Tibial nerve (tissue), 4 donors: ENCODE measurements around the gene AFAP1L2. TPM values are rescaled to one million over a fixed set of nuclear protein-coding genes. Genes with fewer than 3 reads are reported as not detected.
A peak's percentile ranks its signal among the peaks of the same experiment; 100 is the strongest.

Experiments used
- DNase-seq, 2 donors: peaks; one replicate each; pipeline ENCODE4 v3.0.0-alpha.2; 2019; ENCODE audit warnings: low spot score in 2 of 2
- H3K27ac ChIP-seq, 4 donors: fragments of 200-600 bp; sonication (generic) in 3 of 4; one replicate each; pipeline ENCODE4 v1.5.1; 2017 to 2019; ENCODE audit warnings: mild to moderate bottlenecking in 1 of 4
- H3K27me3 ChIP-seq, 2 donors: fragments of 200-600 bp; sonication (generic) in 1 of 2; one replicate each; pipeline versions ENCODE4 v1.5.1 to v1.6.0; 2017 to 2019
- H3K36me3 ChIP-seq, 3 donors: fragments of 200-600 bp; sonication (generic); one replicate each; pipeline ENCODE4 v1.5.1; 2018 to 2019
- H3K4me1 ChIP-seq, 4 donors: fragments of 200-600 bp; sonication (generic) in 3 of 4; one replicate each; pipeline ENCODE4 v1.5.1; 2017 to 2019
- H3K4me3 ChIP-seq, 4 donors: fragments of 200-600 bp; sonication (generic) in 3 of 4; one replicate each; pipeline ENCODE4 v1.5.1; 2017 to 2019; ENCODE audit warnings: mild to moderate bottlenecking in 1 of 4, moderate library complexity in 1 of 4
- H3K9me3 ChIP-seq, 4 donors: fragments of 200-600 bp; sonication (generic) in 3 of 4; one replicate each; pipeline ENCODE4 v1.5.1; 2017 to 2019
- EP300 ChIP-seq, 2 donors: sonication (generic); formaldehyde crosslinking; IDR thresholded peaks; one replicate each; pipeline ENCODE4 v1.6.1; 2017; ENCODE audit warnings: antibody characterized with exemption in 2 of 2, mild to moderate bottlenecking in 1 of 2
- POLR2A ChIP-seq, 2 donors: fragments of 450-650 bp; IDR thresholded peaks; one replicate each; pipeline ENCODE4 v1.6.1; 2017; ENCODE audit warnings: antibody characterized with exemption in 2 of 2, mild to moderate bottlenecking in 2 of 2, moderate library complexity in 2 of 2
- WGBS, 2 donors: methylation state at CpG; one replicate each; pipeline ENCODE4 v1.1.5; 2018; 5-methylcytosine and 5-hydroxymethylcytosine counted together
- total RNA-seq, 4 donors: library from RNA; depleted of rRNA; stranded (reverse); fragments of >200 nt; gene quantifications; one replicate each; pipeline ENCODE4 v1.1.0, GENCODE V29; 2016
- TF ChIP-seq, protein P1 (sequence below), 5 experiments: fragments of 200-600 bp in 3 of 5; fragments of 450-650 bp in 2 of 5; sonication (generic) in 3 of 5; IDR thresholded peaks; one replicate each; pipeline ENCODE4 v1.5.1; 2016 to 2019; ENCODE audit warnings: antibody characterized with exemption in 5 of 5, mild to moderate bottlenecking in 3 of 5, moderate library complexity in 2 of 5

The AFAP1L2 gene
- total RNA-seq, 4 donors from 2014 or later = 96.3 to 176 (median 127) TPM

DNA sequence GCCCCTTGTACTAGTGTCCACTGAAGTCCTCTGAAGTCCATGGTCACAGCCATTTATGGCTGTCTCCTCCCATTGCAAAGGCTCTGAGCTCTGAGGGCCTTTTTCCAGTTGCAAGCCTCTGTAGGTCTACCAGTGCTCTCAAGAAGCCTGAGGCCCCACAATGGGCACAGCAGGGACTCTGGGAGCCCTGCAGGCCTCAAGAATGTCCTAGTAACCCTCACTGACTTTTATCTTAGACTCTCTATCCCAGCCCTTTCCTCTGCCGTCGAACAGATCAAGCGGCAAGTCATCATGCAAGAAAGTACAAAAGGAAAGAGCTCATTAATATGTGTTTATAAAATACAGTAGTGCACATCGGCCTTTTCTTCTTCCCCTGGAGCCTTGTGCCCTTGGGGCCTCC lies 141.8 kb downstream of the AFAP1L2 start:
- no peaks in the 10 kb centered on the region for H3K27me3 ChIP-seq
- DNase-seq = no peak

GRCh38 chr10:114261076-114261475 lies 143.2 kb downstream of the AFAP1L2 start:
- DNase-seq = no peak
- WGBS, 2 donors = 63 to 68% methylated on average over 2 of the region's 2 CpGs
- Histone ChIP-seq H3K27me3 (no peaks in the 10 kb centered on the region), H3K4me1 (peaks cover 0 to 22% (median 0%) of the 10 kb centered on the region in 4 donors), H3K9me3 (no peaks in the 10 kb centered on the region), H3K36me3 (no peaks in the 10 kb centered on the region), H3K27ac (no peak overlapping the region), H3K4me3 (no peak overlapping the region)
- TF ChIP-seq EP300 (IDR thresholded peaks at IDR 0.05) (no peak), POLR2A (IDR thresholded peaks at IDR 0.05) (no peak)
- TF ChIP-seq, protein P1, sequence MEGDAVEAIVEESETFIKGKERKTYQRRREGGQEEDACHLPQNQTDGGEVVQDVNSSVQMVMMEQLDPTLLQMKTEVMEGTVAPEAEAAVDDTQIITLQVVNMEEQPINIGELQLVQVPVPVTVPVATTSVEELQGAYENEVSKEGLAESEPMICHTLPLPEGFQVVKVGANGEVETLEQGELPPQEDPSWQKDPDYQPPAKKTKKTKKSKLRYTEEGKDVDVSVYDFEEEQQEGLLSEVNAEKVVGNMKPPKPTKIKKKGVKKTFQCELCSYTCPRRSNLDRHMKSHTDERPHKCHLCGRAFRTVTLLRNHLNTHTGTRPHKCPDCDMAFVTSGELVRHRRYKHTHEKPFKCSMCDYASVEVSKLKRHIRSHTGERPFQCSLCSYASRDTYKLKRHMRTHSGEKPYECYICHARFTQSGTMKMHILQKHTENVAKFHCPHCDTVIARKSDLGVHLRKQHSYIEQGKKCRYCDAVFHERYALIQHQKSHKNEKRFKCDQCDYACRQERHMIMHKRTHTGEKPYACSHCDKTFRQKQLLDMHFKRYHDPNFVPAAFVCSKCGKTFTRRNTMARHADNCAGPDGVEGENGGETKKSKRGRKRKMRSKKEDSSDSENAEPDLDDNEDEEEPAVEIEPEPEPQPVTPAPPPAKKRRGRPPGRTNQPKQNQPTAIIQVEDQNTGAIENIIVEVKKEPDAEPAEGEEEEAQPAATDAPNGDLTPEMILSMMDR (IDR thresholded peaks at IDR 0.05) = no peak

More for the DNA sequence above, 141.8 kb downstream of the AFAP1L2 start:
- peaks cover 0 to 19% (median 0%) of the 10 kb centered on the region in 4 donors for H3K4me1 ChIP-seq
- H3K27ac ChIP-seq = no peak overlapping the region
- no peaks in the 10 kb centered on the region for H3K9me3 ChIP-seq
- no peak overlapping the region for H3K4me3 ChIP-seq
- WGBS, 2 donors = 72 to 74% methylated on average over 4 of the region's 4 CpGs
- TF ChIP-seq, protein P1 (IDR thresholded peaks at IDR 0.05) = no peak
- no peaks in the 10 kb centered on the region for H3K36me3 ChIP-seq

DNA sequence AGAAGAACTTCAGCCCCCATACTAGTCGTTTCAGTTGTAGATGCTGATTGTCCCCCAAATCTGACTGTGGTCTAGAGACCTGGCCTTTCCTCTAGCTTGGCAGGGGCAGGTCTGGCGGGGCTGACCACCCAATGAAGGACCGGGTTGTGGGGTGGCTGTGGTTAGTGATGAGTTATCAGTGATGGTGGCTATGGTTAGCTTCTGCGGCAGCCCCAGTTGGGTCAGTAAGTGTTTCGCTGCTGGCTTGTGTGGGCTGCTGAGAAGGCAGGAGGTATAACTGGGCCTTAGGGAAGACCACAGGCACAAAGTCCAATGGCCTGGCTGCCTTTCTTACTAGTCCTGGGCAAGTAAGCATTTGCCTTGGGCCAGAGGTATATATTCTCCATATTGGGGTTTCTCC lies 143.9 kb downstream of the AFAP1L2 start:
- TF ChIP-seq EP300 (IDR thresholded peaks at IDR 0.05) (no peak), POLR2A (IDR thresholded peaks at IDR 0.05) (no peak)
- TF ChIP-seq, protein P1 (IDR thresholded peaks at IDR 0.05) = no peak
- peaks cover 0 to 22% (median 0%) of the 10 kb centered on the region in 4 donors for H3K4me1 ChIP-seq
- no peaks in the 10 kb centered on the region for H3K36me3 ChIP-seq
- H3K27me3 ChIP-seq = no peaks in the 10 kb centered on the region
- H3K4me3 ChIP-seq = no peak overlapping the region
- no peak for DNase-seq
- 88 to 100% methylated on average over 5 of the region's 5 CpGs for WGBS, 2 donors
- no peaks in the 10 kb centered on the region for H3K9me3 ChIP-seq
- no peak overlapping the region for H3K27ac ChIP-seq

- no peak overlapping the region for H3K4me3 ChIP-seq
- H3K27ac ChIP-seq = no peak overlapping the region
- no peaks in the 10 kb centered on the region for H3K27me3 ChIP-seq
- no peak for TF ChIP-seq POLR2A (IDR thresholded peaks at IDR 0.05)
- TF ChIP-seq EP300 (IDR thresholded peaks at IDR 0.05) = peak in 1 of 2 donors; percentile 33
- WGBS, 2 donors = 74 to 78% methylated on average over 10 of the region's 10 CpGs
- peaks cover 0 to 22% (median 0%) of the 10 kb centered on the region in 4 donors for H3K4me1 ChIP-seq
- no peaks in the 10 kb centered on the region for H3K36me3 ChIP-seq
- no peaks in the 10 kb centered on the region for H3K9me3 ChIP-seq
- peak in 1 of 2 donors; percentile 36 for DNase-seq
Measured at GRCh38 chr10:114259824-114260223, 144.5 kb downstream of the AFAP1L2 start.

DNA sequence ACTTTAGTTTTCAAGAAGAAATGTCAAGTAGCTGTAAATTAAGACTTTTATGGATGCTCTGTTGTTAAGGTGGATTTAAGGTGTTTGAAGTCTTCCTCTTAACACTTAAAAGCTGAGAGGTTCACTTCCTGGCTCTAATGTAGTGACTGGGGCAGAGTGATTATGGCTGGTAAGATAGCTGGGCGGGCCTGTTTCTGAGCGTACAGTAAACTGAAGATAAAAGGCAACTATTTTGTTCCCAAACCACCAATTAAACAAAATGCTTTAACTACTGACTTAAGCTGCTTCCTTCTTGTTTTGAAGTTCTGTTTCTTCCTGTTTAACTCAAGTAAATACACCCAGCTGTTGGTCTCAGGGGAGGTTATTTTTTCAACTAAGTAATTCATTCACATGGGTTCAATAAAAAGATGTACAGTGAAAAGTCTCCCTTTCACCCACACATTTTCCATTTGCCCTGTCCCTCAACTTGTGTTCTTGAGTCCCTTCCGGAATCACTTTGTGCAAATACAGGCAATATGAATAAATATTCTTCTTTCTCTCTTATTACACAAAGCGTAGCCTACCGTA lies 145.9 kb downstream of the AFAP1L2 start:
- 56 to 63% methylated on average over 5 of the region's 5 CpGs for WGBS, 2 donors
- no peak for DNase-seq
- Histone ChIP-seq H3K4me1 (peaks cover 0 to 22% (median 0%) of the 10 kb centered on the region in 4 donors), H3K9me3 (no peaks in the 10 kb centered on the region), H3K4me3 (no peak overlapping the region), H3K27me3 (no peaks in the 10 kb centered on the region), H3K27ac (no peak overlapping the region), H3K36me3 (no peaks in the 10 kb centered on the region)
- TF ChIP-seq EP300 (IDR thresholded peaks at IDR 0.05) (no peak), POLR2A (IDR thresholded peaks at IDR 0.05) (no peak)
- TF ChIP-seq, protein P1 (IDR thresholded peaks at IDR 0.05) = no peak
